ENCODE data around the gene SLIT1. TPM values are rescaled to one million over a fixed set of nuclear protein-coding genes. Genes with fewer than 3 reads are reported as not detected.

Gene SLIT1
- total RNA-seq, 1 donor from 2014 or later = 10.6 TPM

GRCh38 chr10:97000487-97001182, 185.1 kb downstream of the SLIT1 start:
- TF ChIP-seq, protein P1, sequence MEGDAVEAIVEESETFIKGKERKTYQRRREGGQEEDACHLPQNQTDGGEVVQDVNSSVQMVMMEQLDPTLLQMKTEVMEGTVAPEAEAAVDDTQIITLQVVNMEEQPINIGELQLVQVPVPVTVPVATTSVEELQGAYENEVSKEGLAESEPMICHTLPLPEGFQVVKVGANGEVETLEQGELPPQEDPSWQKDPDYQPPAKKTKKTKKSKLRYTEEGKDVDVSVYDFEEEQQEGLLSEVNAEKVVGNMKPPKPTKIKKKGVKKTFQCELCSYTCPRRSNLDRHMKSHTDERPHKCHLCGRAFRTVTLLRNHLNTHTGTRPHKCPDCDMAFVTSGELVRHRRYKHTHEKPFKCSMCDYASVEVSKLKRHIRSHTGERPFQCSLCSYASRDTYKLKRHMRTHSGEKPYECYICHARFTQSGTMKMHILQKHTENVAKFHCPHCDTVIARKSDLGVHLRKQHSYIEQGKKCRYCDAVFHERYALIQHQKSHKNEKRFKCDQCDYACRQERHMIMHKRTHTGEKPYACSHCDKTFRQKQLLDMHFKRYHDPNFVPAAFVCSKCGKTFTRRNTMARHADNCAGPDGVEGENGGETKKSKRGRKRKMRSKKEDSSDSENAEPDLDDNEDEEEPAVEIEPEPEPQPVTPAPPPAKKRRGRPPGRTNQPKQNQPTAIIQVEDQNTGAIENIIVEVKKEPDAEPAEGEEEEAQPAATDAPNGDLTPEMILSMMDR (conservative IDR thresholded peaks at IDR 0.05) = peak; percentile 23
- no peak for DNase-seq (ENCODE audit: low read depth, low spot score)
- Mint-ChIP-seq H3K27me3 (ENCODE audit: low read depth) (no peaks in the 10 kb centered on the region), H3K9me3 (no peaks in the 10 kb centered on the region), H3K27ac (ENCODE audit: unreplicated experiment) (no peak overlapping the region), H3K4me3 (no peak overlapping the region), H3K4me1 (no peaks in the 10 kb centered on the region), H3K36me3 (ENCODE audit: low read depth) (no peaks in the 10 kb centered on the region)

DNA sequence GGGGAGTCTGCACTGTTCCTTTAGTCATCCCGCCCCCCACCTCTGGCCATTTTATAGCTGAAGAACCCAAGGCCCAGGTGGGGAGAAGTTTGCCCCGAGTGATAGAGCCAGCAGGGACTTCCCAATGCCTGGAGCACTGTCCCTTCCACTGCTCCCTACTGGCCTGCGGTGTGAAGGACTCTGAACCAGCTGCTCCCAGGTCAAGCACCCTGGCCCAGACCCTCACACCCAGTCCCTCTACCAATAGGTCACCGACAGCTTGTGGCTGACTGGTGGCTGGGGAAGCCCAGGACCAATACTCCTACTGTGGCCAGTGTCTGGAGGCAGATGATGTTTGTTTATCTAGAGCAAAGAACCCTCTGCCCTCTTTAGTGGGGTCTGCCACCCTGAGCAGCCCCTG, 185.8 kb downstream of the SLIT1 start:
- Mint-ChIP-seq H3K36me3 (ENCODE audit: low read depth) (no peaks in the 10 kb centered on the region), H3K27me3 (ENCODE audit: low read depth) (no peaks in the 10 kb centered on the region), H3K9me3 (no peaks in the 10 kb centered on the region), H3K4me3 (no peak overlapping the region), H3K4me1 (no peaks in the 10 kb centered on the region), H3K27ac (ENCODE audit: unreplicated experiment) (no peak overlapping the region)
- no peak for DNase-seq (ENCODE audit: low read depth, low spot score)
- TF ChIP-seq, protein P1 (conservative IDR thresholded peaks at IDR 0.05) = no peak

- H3K4me3 Mint-ChIP-seq = no peak overlapping the region
- no peaks in the 10 kb centered on the region for H3K36me3 Mint-ChIP-seq (ENCODE audit: low read depth)
- no peaks in the 10 kb centered on the region for H3K4me1 Mint-ChIP-seq
- no peak for DNase-seq (ENCODE audit: low read depth, low spot score)
- no peaks in the 10 kb centered on the region for H3K27me3 Mint-ChIP-seq (ENCODE audit: low read depth)
- TF ChIP-seq, protein P1 (conservative IDR thresholded peaks at IDR 0.05) = no peak
- no peak overlapping the region for H3K27ac Mint-ChIP-seq (ENCODE audit: unreplicated experiment)
- H3K9me3 Mint-ChIP-seq = no peaks in the 10 kb centered on the region
These were observed 186.4 kb downstream of the SLIT1 start for GRCh38 chr10:96999337-96999736.

DNA sequence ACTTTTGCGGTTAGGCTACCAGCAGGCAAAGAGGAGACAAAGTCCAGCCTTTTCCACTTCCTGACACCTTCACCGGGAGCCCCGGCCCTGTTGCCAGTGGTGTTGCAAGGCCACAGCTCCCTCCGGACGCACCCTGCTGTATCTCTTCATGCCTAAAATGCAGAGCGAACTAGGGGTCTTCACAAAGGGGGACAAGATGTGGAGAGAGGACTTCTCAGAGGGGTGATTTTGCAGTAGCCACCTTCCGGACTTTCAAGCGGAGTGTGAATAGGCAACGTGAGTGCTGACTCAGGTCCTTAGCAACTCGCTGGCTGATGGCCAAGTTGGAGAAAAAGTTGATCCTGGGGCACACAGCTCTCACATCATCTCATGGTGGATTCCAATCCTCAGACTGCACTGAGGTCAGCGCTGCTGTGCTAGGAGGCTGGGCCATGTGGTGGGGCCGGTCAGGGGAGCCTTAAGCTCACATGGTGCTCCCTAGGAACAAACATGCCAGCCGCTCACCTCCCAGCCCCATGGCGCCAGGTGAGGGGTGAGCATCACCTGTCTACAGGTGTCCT, 187.3 kb downstream of the SLIT1 start:
- no peaks in the 10 kb centered on the region for H3K4me1 Mint-ChIP-seq
- no peak overlapping the region for H3K27ac Mint-ChIP-seq (ENCODE audit: unreplicated experiment)
- no peaks in the 10 kb centered on the region for H3K36me3 Mint-ChIP-seq (ENCODE audit: low read depth)
- no peak for DNase-seq (ENCODE audit: low read depth, low spot score)
- TF ChIP-seq, protein P1 (conservative IDR thresholded peaks at IDR 0.05) = no peak
- no peaks in the 10 kb centered on the region for H3K9me3 Mint-ChIP-seq
- no peaks in the 10 kb centered on the region for H3K27me3 Mint-ChIP-seq (ENCODE audit: low read depth)
- H3K4me3 Mint-ChIP-seq = no peak overlapping the region

GRCh38 chr10:96996275-96996965, 189.3 kb downstream of the SLIT1 start:
- no peaks in the 10 kb centered on the region for H3K36me3 Mint-ChIP-seq (ENCODE audit: low read depth)
- H3K4me3 Mint-ChIP-seq = no peak overlapping the region
- H3K4me1 Mint-ChIP-seq = no peaks in the 10 kb centered on the region
- H3K9me3 Mint-ChIP-seq = no peaks in the 10 kb centered on the region
- TF ChIP-seq, protein P1 (conservative IDR thresholded peaks at IDR 0.05) = no peak
- no peak for DNase-seq (ENCODE audit: low read depth, low spot score)
- no peaks in the 10 kb centered on the region for H3K27me3 Mint-ChIP-seq (ENCODE audit: low read depth)
- no peak overlapping the region for H3K27ac Mint-ChIP-seq (ENCODE audit: unreplicated experiment)

Data from neural crest cell (in vitro differentiated cells).